ENCODE results near the gene MYOT.

- TF ChIP-seq EZH2 (IDR thresholded peaks at IDR 0.05; ENCODE audit: insufficient read depth, poor library complexity, severe bottlenecking) (no peak), EZH2phosphoT487 (IDR thresholded peaks at IDR 0.05; ENCODE audit: insufficient read depth, low read depth) (no peak)
Observed at GRCh38 chr5:137935190-137935589, 67.5 kb downstream of the MYOT start.

Measured in GM23248 (cell line).